ENCODE measurements around the gene SLC44A3. TPM values are rescaled to one million over a fixed set of nuclear protein-coding genes. Genes with fewer than 3 reads are reported as not detected.

The SLC44A3 gene
- polyA plus RNA-seq, 1 donor from 2014 or later: not detected

- no peaks in the 10 kb centered on the region for H4K20me1 ChIP-seq (ENCODE audit: insufficient read depth)
Observed at GRCh38 chr1:94859174-94859573, 39.0 kb downstream of the SLC44A3 start.

GRCh38 chr1:94862718-94863117 lies 42.6 kb downstream of the SLC44A3 start:
- Histone ChIP-seq H3K36me3 (ENCODE audit: insufficient read depth, low read length) (no peaks in the 10 kb centered on the region), H3K27ac (ENCODE audit: low read length) (no peak overlapping the region), H3K27me3 (ENCODE audit: insufficient read depth, low read depth, low read length) (no peaks in the 10 kb centered on the region), H3K9me3 (ENCODE audit: low read length) (no peaks in the 10 kb centered on the region), H4K20me1 (ENCODE audit: insufficient read depth) (no peaks in the 10 kb centered on the region), H3K4me3 (ENCODE audit: low read length) (no peak overlapping the region), H3K9me2 (ENCODE audit: insufficient read depth, low read length) (no peaks in the 10 kb centered on the region), H3K79me2 (replicated peaks; ENCODE audit: insufficient read depth, low read length) (no peaks in the 10 kb centered on the region), H2AFZ (ENCODE audit: low read depth, low read length) (no peak overlapping the region), H3K9ac (ENCODE audit: low read length) (no peak overlapping the region), H3F3A (ENCODE audit: insufficient read depth, low read length, poor library complexity, severe bottlenecking) (no peaks in the 10 kb centered on the region), H3K4me2 (ENCODE audit: low read length) (no peak overlapping the region)
- TF ChIP-seq EZH2 (IDR thresholded peaks at IDR 0.05; ENCODE audit: borderline replicate concordance, insufficient read depth, low read length, poor library complexity, severe bottlenecking): no peak
- TF ChIP-seq, protein P1, sequence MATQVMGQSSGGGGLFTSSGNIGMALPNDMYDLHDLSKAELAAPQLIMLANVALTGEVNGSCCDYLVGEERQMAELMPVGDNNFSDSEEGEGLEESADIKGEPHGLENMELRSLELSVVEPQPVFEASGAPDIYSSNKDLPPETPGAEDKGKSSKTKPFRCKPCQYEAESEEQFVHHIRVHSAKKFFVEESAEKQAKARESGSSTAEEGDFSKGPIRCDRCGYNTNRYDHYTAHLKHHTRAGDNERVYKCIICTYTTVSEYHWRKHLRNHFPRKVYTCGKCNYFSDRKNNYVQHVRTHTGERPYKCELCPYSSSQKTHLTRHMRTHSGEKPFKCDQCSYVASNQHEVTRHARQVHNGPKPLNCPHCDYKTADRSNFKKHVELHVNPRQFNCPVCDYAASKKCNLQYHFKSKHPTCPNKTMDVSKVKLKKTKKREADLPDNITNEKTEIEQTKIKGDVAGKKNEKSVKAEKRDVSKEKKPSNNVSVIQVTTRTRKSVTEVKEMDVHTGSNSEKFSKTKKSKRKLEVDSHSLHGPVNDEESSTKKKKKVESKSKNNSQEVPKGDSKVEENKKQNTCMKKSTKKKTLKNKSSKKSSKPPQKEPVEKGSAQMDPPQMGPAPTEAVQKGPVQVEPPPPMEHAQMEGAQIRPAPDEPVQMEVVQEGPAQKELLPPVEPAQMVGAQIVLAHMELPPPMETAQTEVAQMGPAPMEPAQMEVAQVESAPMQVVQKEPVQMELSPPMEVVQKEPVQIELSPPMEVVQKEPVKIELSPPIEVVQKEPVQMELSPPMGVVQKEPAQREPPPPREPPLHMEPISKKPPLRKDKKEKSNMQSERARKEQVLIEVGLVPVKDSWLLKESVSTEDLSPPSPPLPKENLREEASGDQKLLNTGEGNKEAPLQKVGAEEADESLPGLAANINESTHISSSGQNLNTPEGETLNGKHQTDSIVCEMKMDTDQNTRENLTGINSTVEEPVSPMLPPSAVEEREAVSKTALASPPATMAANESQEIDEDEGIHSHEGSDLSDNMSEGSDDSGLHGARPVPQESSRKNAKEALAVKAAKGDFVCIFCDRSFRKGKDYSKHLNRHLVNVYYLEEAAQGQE (IDR thresholded peaks at IDR 0.05; ENCODE audit: borderline replicate concordance): no peak
- no peak for TF ChIP-seq POLR2AphosphoS5 (IDR thresholded peaks at IDR 0.05)
- no peak for TF ChIP-seq MXI1 (conservative IDR thresholded peaks at IDR 0.05; ENCODE audit: poor library complexity, severe bottlenecking)
- TF ChIP-seq EP300 (conservative IDR thresholded peaks at IDR 0.05; ENCODE audit: poor library complexity, severe bottlenecking): no peak
- TF ChIP-seq TAF1 (IDR thresholded peaks at IDR 0.05; ENCODE audit: low read depth): no peak
- TF ChIP-seq, protein P2, sequence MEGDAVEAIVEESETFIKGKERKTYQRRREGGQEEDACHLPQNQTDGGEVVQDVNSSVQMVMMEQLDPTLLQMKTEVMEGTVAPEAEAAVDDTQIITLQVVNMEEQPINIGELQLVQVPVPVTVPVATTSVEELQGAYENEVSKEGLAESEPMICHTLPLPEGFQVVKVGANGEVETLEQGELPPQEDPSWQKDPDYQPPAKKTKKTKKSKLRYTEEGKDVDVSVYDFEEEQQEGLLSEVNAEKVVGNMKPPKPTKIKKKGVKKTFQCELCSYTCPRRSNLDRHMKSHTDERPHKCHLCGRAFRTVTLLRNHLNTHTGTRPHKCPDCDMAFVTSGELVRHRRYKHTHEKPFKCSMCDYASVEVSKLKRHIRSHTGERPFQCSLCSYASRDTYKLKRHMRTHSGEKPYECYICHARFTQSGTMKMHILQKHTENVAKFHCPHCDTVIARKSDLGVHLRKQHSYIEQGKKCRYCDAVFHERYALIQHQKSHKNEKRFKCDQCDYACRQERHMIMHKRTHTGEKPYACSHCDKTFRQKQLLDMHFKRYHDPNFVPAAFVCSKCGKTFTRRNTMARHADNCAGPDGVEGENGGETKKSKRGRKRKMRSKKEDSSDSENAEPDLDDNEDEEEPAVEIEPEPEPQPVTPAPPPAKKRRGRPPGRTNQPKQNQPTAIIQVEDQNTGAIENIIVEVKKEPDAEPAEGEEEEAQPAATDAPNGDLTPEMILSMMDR (IDR thresholded peaks at IDR 0.05; ENCODE audit: poor library complexity, severe bottlenecking): no peak
- TF ChIP-seq SMC3 (conservative IDR thresholded peaks at IDR 0.05; ENCODE audit: poor library complexity): no peak

More at GRCh38 chr1:94859174-94859573, 39.0 kb downstream of the SLC44A3 start:
- Histone ChIP-seq H3K9ac (ENCODE audit: low read length) (no peak overlapping the region), H3K4me3 (ENCODE audit: low read length) (no peak overlapping the region), H3K36me3 (ENCODE audit: insufficient read depth, low read length) (no peaks in the 10 kb centered on the region), H2AFZ (ENCODE audit: low read depth, low read length) (no peak overlapping the region), H3K4me2 (ENCODE audit: low read length) (no peak overlapping the region), H3K9me2 (ENCODE audit: insufficient read depth, low read length) (no peaks in the 10 kb centered on the region), H3K79me2 (replicated peaks; ENCODE audit: insufficient read depth, low read length) (no peaks in the 10 kb centered on the region), H3K27me3 (ENCODE audit: insufficient read depth, low read depth, low read length) (no peaks in the 10 kb centered on the region), H3K9me3 (ENCODE audit: low read length) (no peaks in the 10 kb centered on the region), H3K27ac (ENCODE audit: low read length) (no peak overlapping the region), H3F3A (ENCODE audit: insufficient read depth, low read length, poor library complexity, severe bottlenecking) (no peaks in the 10 kb centered on the region)
- no peak for TF ChIP-seq POLR2AphosphoS5 (IDR thresholded peaks at IDR 0.05)
- no peak for TF ChIP-seq RAD21 (conservative IDR thresholded peaks at IDR 0.05)
- no peak for TF ChIP-seq EP300 (conservative IDR thresholded peaks at IDR 0.05; ENCODE audit: poor library complexity, severe bottlenecking)
- TF ChIP-seq EZH2 (IDR thresholded peaks at IDR 0.05; ENCODE audit: borderline replicate concordance, insufficient read depth, low read length, poor library complexity, severe bottlenecking): no peak
- no peak for TF ChIP-seq MXI1 (conservative IDR thresholded peaks at IDR 0.05; ENCODE audit: poor library complexity, severe bottlenecking)
- no peak for TF ChIP-seq SMC3 (conservative IDR thresholded peaks at IDR 0.05; ENCODE audit: poor library complexity)
- TF ChIP-seq, protein P1 (IDR thresholded peaks at IDR 0.05; ENCODE audit: borderline replicate concordance): no peak
